ENCODE results near the gene HMGCS2.

GRCh38 chr1:119701659-119702058 is 67.0 kb downstream of the HMGCS2 start:
- TF ChIP-seq POLR2A (IDR thresholded peaks at IDR 0.05): no peak
- TF ChIP-seq CTCF (IDR thresholded peaks at IDR 0.05): no peak

All from upper lobe of left lung (tissue), 4 donors.